ENCODE measurements around the gene MTURN. TPM values are rescaled to one million over a fixed set of nuclear protein-coding genes. Genes with fewer than 3 reads are reported as not detected.

MTURN gene
- total and polyA plus RNA-seq, 2 donors (not counting 3 experiments of a cell fraction or from before 2014, with no cell fraction given), result 4.9 to 6.6 TPM

DNA sequence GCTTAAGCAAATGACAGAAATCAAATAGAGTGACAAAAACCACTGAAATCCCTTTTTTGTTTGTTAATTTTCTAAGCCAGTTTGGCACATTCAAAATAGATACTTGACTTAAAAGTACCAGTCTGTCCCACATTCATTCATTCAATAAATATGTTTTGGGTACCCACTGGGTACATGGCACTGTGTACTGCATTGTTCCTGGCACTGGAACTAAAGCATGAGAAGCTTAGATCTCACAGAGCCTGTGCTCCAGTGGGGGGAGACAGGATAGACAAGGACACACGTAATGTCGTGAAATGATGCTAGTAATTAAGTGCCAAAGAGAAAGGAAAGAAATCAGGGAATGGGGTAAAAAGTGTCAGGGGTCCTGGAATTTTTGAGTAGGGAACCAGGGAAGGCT, 13.0 kb downstream of the MTURN start:
- dilution Hi-C loops (cut with MboI; ENCODE audit: extremely low pct_ligation_motif_present, low sequenced_read_pairs) (no loop called here), intact Hi-C loops (cut with micrococcal nuclease) (no loop called here)
- Histone ChIP-seq H2AFZ (ENCODE audit: low read depth, low read length) (no peak overlapping the region), H3K9ac (replicated peaks; ENCODE audit: extremely low read depth, insufficient read depth, low read length) (no peak overlapping the region), H3K27ac (ENCODE audit: insufficient read depth, low read depth, low read length) (no peak overlapping the region), H3K9me3 (replicated peaks; ENCODE audit: control insufficient read depth, insufficient read depth, low read length) (no peaks in the 10 kb centered on the region), H4K20me1 (replicated peaks; ENCODE audit: control insufficient read depth, extremely low read depth, insufficient read depth, low read length) (no peaks in the 10 kb centered on the region), H3K4me3 (replicated peaks in 1 of 3; ENCODE audit: insufficient read depth in 1 of 3, low read depth in 1 of 3, low read length in 3 of 3) (no peak overlapping the region), H3K36me3 (ENCODE audit: control insufficient read depth in 2 of 2, extremely low read depth in 1 of 2, insufficient read depth in 2 of 2, low read length in 2 of 2) (no peaks in the 10 kb centered on the region), H3K4me1 (ENCODE audit: control insufficient read depth, extremely low read depth, insufficient read depth, low read length) (peaks cover 1% of the 10 kb centered on the region), H3K4me2 (ENCODE audit: insufficient read depth, low read length) (no peak overlapping the region), H3K79me2 (ENCODE audit: control insufficient read depth, insufficient read depth, low read length) (no peaks in the 10 kb centered on the region), H3K9me1 (replicated peaks; ENCODE audit: control insufficient read depth, extremely low read depth, insufficient read depth, low read length) (no peaks in the 10 kb centered on the region), H3K27me3 (ENCODE audit: control insufficient read depth in 2 of 2, insufficient read depth in 2 of 2, low read length in 2 of 2) (no peaks in the 10 kb centered on the region)
- ChIA-PET POLR2A (no interaction called here), CTCF (interaction anchor here (1.0 kb wide), 1 partner anchor 10 kb away, joined by 3 read pairs; no protein-coding TSS in a partner anchor)
- TF ChIP-seq FOS (IDR thresholded peaks at IDR 0.05; ENCODE audit: borderline replicate concordance, insufficient read depth, low read length), result no peak
- FAIRE-seq (no peak), DNase-seq (ENCODE audit: low read depth, low spot score) (no peak)
- BruUV-seq (replicated peaks), result no TSS peak

DNA sequence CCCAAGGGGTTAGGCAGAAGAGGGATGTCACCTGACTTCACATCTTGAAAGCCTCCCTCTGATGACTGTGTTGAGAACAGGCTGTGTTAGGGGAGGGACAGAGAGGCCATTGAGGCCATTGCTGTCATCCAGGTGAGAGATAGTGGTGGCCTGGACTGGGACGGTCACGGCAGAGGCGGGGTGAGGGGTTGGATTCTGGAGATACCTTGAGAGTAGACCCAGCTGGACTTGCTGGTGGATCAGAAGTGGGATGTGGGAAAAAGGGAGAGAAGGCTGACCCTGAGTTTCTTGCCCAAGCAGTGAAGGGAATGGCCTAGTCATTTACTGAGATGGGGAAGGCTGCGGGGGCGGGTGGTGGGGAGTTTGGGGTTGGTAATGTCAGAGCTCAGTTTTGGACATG, 13.6 kb downstream of the MTURN start:
- TF ChIP-seq JUN (IDR thresholded peaks at IDR 0.05; ENCODE audit: borderline replicate concordance, insufficient read depth, insufficient read length, low read depth) (no peak), EZH2 (IDR thresholded peaks at IDR 0.05; ENCODE audit: borderline replicate concordance, low read depth, low read length, severe bottlenecking) (no peak), GATA2 (IDR thresholded peaks at IDR 0.05; ENCODE audit: insufficient read depth, insufficient read length, low read depth, low read length) (no peak), POLR2AphosphoS5 (IDR thresholded peaks at IDR 0.05; ENCODE audit: insufficient read depth, low read depth, low read length) (no peak), POLR2A (IDR thresholded peaks at IDR 0.05; ENCODE audit: low read depth, low read length) (no peak), FOS (IDR thresholded peaks at IDR 0.05; ENCODE audit: borderline replicate concordance, insufficient read depth, low read length) (no peak), MYC (IDR thresholded peaks at IDR 0.05; ENCODE audit: low read depth, low read length) (no peak)
- TF ChIP-seq, protein P1, sequence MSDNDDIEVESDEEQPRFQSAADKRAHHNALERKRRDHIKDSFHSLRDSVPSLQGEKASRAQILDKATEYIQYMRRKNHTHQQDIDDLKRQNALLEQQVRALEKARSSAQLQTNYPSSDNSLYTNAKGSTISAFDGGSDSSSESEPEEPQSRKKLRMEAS (IDR thresholded peaks at IDR 0.05; ENCODE audit: insufficient read depth, insufficient read length), result no peak
- TF ChIP-seq, protein P2, sequence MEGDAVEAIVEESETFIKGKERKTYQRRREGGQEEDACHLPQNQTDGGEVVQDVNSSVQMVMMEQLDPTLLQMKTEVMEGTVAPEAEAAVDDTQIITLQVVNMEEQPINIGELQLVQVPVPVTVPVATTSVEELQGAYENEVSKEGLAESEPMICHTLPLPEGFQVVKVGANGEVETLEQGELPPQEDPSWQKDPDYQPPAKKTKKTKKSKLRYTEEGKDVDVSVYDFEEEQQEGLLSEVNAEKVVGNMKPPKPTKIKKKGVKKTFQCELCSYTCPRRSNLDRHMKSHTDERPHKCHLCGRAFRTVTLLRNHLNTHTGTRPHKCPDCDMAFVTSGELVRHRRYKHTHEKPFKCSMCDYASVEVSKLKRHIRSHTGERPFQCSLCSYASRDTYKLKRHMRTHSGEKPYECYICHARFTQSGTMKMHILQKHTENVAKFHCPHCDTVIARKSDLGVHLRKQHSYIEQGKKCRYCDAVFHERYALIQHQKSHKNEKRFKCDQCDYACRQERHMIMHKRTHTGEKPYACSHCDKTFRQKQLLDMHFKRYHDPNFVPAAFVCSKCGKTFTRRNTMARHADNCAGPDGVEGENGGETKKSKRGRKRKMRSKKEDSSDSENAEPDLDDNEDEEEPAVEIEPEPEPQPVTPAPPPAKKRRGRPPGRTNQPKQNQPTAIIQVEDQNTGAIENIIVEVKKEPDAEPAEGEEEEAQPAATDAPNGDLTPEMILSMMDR (IDR thresholded peaks at IDR 0.05; ENCODE audit: extremely low read depth in 1 of 2, insufficient read depth in 1 of 2, low read depth in 1 of 2, low read length in 2 of 2), result no peak
- DNase-seq (ENCODE audit: low read depth, low spot score) (no peak), FAIRE-seq (no peak)
- no peaks in the 10 kb centered on the region for H3K27me3 ChIP-seq (ENCODE audit: control insufficient read depth in 2 of 2, insufficient read depth in 2 of 2, low read length in 2 of 2)
- H3K36me3 ChIP-seq (ENCODE audit: control insufficient read depth in 2 of 2, extremely low read depth in 1 of 2, insufficient read depth in 2 of 2, low read length in 2 of 2), result no peaks in the 10 kb centered on the region
- ChIA-PET CTCF (interaction anchor here (0.9 kb wide), 1 partner anchor 16 kb away, joined by 3 read pairs; no protein-coding TSS in a partner anchor), POLR2A (no interaction called here)
- intact Hi-C loops (cut with micrococcal nuclease) (no loop called here), dilution Hi-C loops (cut with MboI; ENCODE audit: extremely low pct_ligation_motif_present, low sequenced_read_pairs) (no loop called here)
- H3K27ac ChIP-seq (ENCODE audit: insufficient read depth, low read depth, low read length), result no peak overlapping the region
- no peaks in the 10 kb centered on the region for H3K9me3 ChIP-seq (replicated peaks; ENCODE audit: control insufficient read depth, insufficient read depth, low read length)
- no peak overlapping the region for H3K4me2 ChIP-seq (ENCODE audit: insufficient read depth, low read length)
- H3K79me2 ChIP-seq (ENCODE audit: control insufficient read depth, insufficient read depth, low read length), result no peaks in the 10 kb centered on the region
- no peak overlapping the region for H2AFZ ChIP-seq (ENCODE audit: low read depth, low read length)
- no peaks in the 10 kb centered on the region for H3K9me1 ChIP-seq (replicated peaks; ENCODE audit: control insufficient read depth, extremely low read depth, insufficient read depth, low read length)
- no TSS peak for BruUV-seq (replicated peaks)
- no peaks in the 10 kb centered on the region for H4K20me1 ChIP-seq (replicated peaks; ENCODE audit: control insufficient read depth, extremely low read depth, insufficient read depth, low read length)
- no peak overlapping the region for H3K9ac ChIP-seq (replicated peaks; ENCODE audit: extremely low read depth, insufficient read depth, low read length)
- no peaks in the 10 kb centered on the region for H3K4me1 ChIP-seq (ENCODE audit: control insufficient read depth, extremely low read depth, insufficient read depth, low read length)
- no peak overlapping the region for H3K4me3 ChIP-seq (replicated peaks in 1 of 3; ENCODE audit: insufficient read depth in 1 of 3, low read depth in 1 of 3, low read length in 3 of 3)

Data from endothelial cell of umbilical vein (primary cell).